Endothelial cell of umbilical vein (primary cell): Measurements from ENCODE around the gene ZBTB7C. TPM values are rescaled to one million over a fixed set of nuclear protein-coding genes. Genes with fewer than 3 reads are reported as not detected.

Experiments used
- BruUV-seq: library from RNA; stranded (reverse); fragments of 400-500 nt; replicated peaks from 2 replicates; lab custom pipeline; 2021; lab: Mats Ljungman, UMichigan
- CTCF ChIA-PET: fragments of 300-600, 350-600 bp; sonication (Branson Sonifier 250); formaldehyde crosslinking; loops from one replicate; lab custom pipeline; 2021; ENCODE audit warnings: antibody characterized with exemption, inconsistent platforms; lab: Charles Lee
- POLR2A ChIA-PET: fragments of 300-600, 350-600 bp; sonication (Branson Sonifier 250); formaldehyde crosslinking; loops from one replicate; lab custom pipeline; 2021; ENCODE audit warnings: antibody characterized with exemption, inconsistent platforms; lab: Charles Lee
- DNase-seq: peaks from one replicate; pipeline ENCODE4 v3.0.0-alpha.2; 2011; ENCODE audit warnings: low read depth, low spot score
- FAIRE-seq: peaks from 2 replicates; lab custom pipeline; 2011; peaks lifted over from hg19 to GRCh38; lab: Jason Lieb, UNC
- H2AFZ ChIP-seq: 2 replicates; pipeline ENCODE4 v1.6.0; 2012; ENCODE audit warnings: low read depth, low read length, control low read depth, inconsistent platforms
- H3K27ac ChIP-seq: 2 replicates; pipeline ENCODE4 v1.5.1; 2011; ENCODE audit warnings: low read depth, mild to moderate bottlenecking, control low read depth, low read length, moderate library complexity; ENCODE audit not compliant: insufficient read depth
- H3K27me3 ChIP-seq, 2 experiments: 2 replicates each; pipeline versions ENCODE4 v1.6.0 to v1.6.1; 2011; ENCODE audit warnings: low read length in 2 of 2, mixed read lengths in 1 of 2; ENCODE audit not compliant: control insufficient read depth in 2 of 2, insufficient read depth in 2 of 2
- H3K36me3 ChIP-seq, 2 experiments: 2 replicates in 1 of 2; 3 replicates in 1 of 2; pipeline ENCODE4 v1.5.1; 2011; ENCODE audit warnings: low read length in 2 of 2, mild to moderate bottlenecking in 1 of 2, moderate library complexity in 1 of 2; ENCODE audit not compliant: control insufficient read depth in 2 of 2, insufficient read depth in 2 of 2; ENCODE audit errors: extremely low read depth in 1 of 2
- H3K4me1 ChIP-seq: 3 replicates; pipeline ENCODE4 v1.5.1; 2011; ENCODE audit warnings: mild to moderate bottlenecking, low read length; ENCODE audit not compliant: control insufficient read depth, insufficient read depth; ENCODE audit errors: extremely low read depth
- H3K4me2 ChIP-seq: 2 replicates; pipeline ENCODE4 v1.6.1; 2011; ENCODE audit warnings: low read length, control low read depth, mixed read lengths; ENCODE audit not compliant: insufficient read depth
- H3K4me3 ChIP-seq, 3 experiments: fragments of 200-600 bp in 1 of 3; sonication (generic), shearing (Covaris generic) in 1 of 3; replicated peaks in 1 of 3; 2 replicates each; pipeline ENCODE4 v1.5.1; 2011 to 2016; ENCODE audit warnings: control low read depth in 3 of 3, low read length in 3 of 3, mild to moderate bottlenecking in 2 of 3, inconsistent platforms in 1 of 3, low read depth in 1 of 3, moderate library complexity in 1 of 3; ENCODE audit not compliant: insufficient read depth in 1 of 3
- H3K79me2 ChIP-seq: 2 replicates; pipeline ENCODE4 v1.6.0; 2012; ENCODE audit warnings: low read length, inconsistent platforms; ENCODE audit not compliant: control insufficient read depth, insufficient read depth
- H3K9ac ChIP-seq: replicated peaks from 2 replicates; pipeline ENCODE3; 2011; ENCODE audit warnings: low read length, control low read depth; ENCODE audit not compliant: insufficient read depth; ENCODE audit errors: extremely low read depth
- H3K9me1 ChIP-seq: replicated peaks from 3 replicates; pipeline ENCODE4 v1.6.0; 2011; ENCODE audit warnings: mild to moderate bottlenecking, low read length; ENCODE audit not compliant: control insufficient read depth, insufficient read depth; ENCODE audit errors: extremely low read depth
- H3K9me3 ChIP-seq: replicated peaks from 2 replicates; pipeline ENCODE4 v1.5.1; 2012; ENCODE audit warnings: low read length, inconsistent platforms; ENCODE audit not compliant: control insufficient read depth, insufficient read depth
- H4K20me1 ChIP-seq: replicated peaks from 2 replicates; pipeline ENCODE3; 2011; ENCODE audit warnings: mild to moderate bottlenecking, low read length; ENCODE audit not compliant: control insufficient read depth, insufficient read depth; ENCODE audit errors: extremely low read depth
- EZH2 ChIP-seq: IDR thresholded peaks from 2 replicates; pipeline ENCODE4 v1.6.1; 2012; ENCODE audit warnings: borderline replicate concordance, low read depth, mild to moderate bottlenecking, moderate library complexity, low read length, inconsistent platforms; ENCODE audit not compliant: severe bottlenecking
- FOS ChIP-seq: IDR thresholded peaks from 2 replicates; pipeline ENCODE4 v1.6.1; 2011; ENCODE audit warnings: mild to moderate bottlenecking, low read length, moderate library complexity, borderline replicate concordance; ENCODE audit not compliant: insufficient read depth
- GATA2 ChIP-seq: IDR thresholded peaks from 2 replicates; pipeline ENCODE4 v1.7.0; 2011; ENCODE audit warnings: low read depth, mild to moderate bottlenecking, moderate library complexity, mixed read lengths, low read length; ENCODE audit not compliant: insufficient read length, insufficient read depth
- JUN ChIP-seq: IDR thresholded peaks from 2 replicates; pipeline ENCODE4 v1.6.1; 2011; ENCODE audit warnings: borderline replicate concordance, low read depth; ENCODE audit not compliant: insufficient read length, insufficient read depth
- MYC ChIP-seq: IDR thresholded peaks from one replicate; pipeline ENCODE4 v1.6.1; 2011; ENCODE audit warnings: mild to moderate bottlenecking, low read depth, low read length
- POLR2A ChIP-seq: IDR thresholded peaks from 2 replicates; pipeline ENCODE4 v1.6.1; 2012; ENCODE audit warnings: low read depth, mild to moderate bottlenecking, control low read depth, low read length
- POLR2AphosphoS5 ChIP-seq: IDR thresholded peaks from 2 replicates; pipeline ENCODE4 v1.6.1; 2012; ENCODE audit warnings: low read depth, mild to moderate bottlenecking, control low read depth, low read length, moderate library complexity; ENCODE audit not compliant: insufficient read depth
- dilution Hi-C: fragments of 300-500 bp; cut with MboI; formaldehyde crosslinking; loops from one replicate; pipeline ENCODE4 v1.15.0; 2019; ENCODE audit warnings: low sequenced_read_pairs; ENCODE audit not compliant: extremely low pct_ligation_motif_present
- intact Hi-C: fragments of 100-400 bp; cut with micrococcal nuclease; formaldehyde crosslinking; loops from one replicate; pipeline ENCODE4 v1.10.0; 2022
- polyA plus RNA-seq, 4 experiments: library from polyadenylated mRNA; depleted of rRNA in 3 of 4; stranded (reverse) in 3 of 4; unstranded in 1 of 4; fragments of >200 nt; gene quantifications; 2 replicates each; pipeline versions ENCODE4 v1.2.1 to v1.2.3, GENCODE V29; 2011 to 2012; ENCODE audit warnings: missing spikeins in 1 of 4
- total RNA-seq: library from RNA; stranded (reverse); gene quantifications from 2 replicates; pipeline ENCODE4 v1.2.3, GENCODE V29; 2021
- TF ChIP-seq, protein P1 (sequence below), 2 donors: IDR thresholded peaks; 1 replicate in 1 of 2; 2 replicates in 1 of 2; pipeline ENCODE4 v1.5.1; 2011; ENCODE audit warnings: low read length in 2 of 2, mild to moderate bottlenecking in 2 of 2, moderate library complexity in 2 of 2, control low read depth in 1 of 2, inconsistent platforms in 1 of 2, low read depth in 1 of 2; ENCODE audit not compliant: insufficient read depth in 1 of 2; ENCODE audit errors: extremely low read depth in 1 of 2
- TF ChIP-seq, protein P2 (sequence below): IDR thresholded peaks from 2 replicates; pipeline ENCODE4 v1.6.1; 2011; ENCODE audit not compliant: insufficient read depth, insufficient read length

ZBTB7C gene
- total and polyA plus RNA-seq, 2 donors (not counting 3 experiments of a cell fraction or from before 2014, with no cell fraction given) = not detected

DNA sequence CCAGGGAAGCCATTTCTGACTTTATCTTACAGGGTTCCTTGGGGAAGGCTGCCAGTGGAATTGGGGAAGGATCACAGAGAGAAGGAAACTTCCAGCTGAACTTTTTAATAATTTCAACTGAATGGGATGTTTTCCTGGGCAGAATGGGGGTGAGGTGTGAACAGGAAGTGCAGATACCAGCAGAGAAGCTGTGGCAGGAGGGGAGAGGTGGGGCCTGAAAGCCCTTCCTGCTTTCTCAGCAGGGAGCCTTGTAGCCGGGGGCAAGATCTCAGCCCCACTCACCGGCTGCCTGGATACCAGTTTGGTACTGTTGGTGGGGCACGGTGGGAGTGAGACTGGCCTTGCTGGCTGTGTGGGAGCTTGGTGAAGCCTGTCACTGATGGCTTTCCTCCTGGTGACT is 170.5 kb downstream of the ZBTB7C start:
- BruUV-seq = no TSS peak
- Histone ChIP-seq H3K4me3 (no peak overlapping the region), H3K36me3 (no peaks in the 10 kb centered on the region), H3K79me2 (no peaks in the 10 kb centered on the region), H3K9me3 (no peaks in the 10 kb centered on the region), H3K27me3 (peaks cover 0 to 5% of the 10 kb centered on the region in 2 experiments), H3K27ac (no peak overlapping the region), H3K4me1 (no peaks in the 10 kb centered on the region), H3K4me2 (no peak overlapping the region), H3K9me1 (no peaks in the 10 kb centered on the region), H4K20me1 (no peaks in the 10 kb centered on the region), H3K9ac (no peak overlapping the region), H2AFZ (no peak overlapping the region)
- dilution Hi-C loops = no loop called here
- ChIA-PET CTCF (interaction anchor here (1.0 to 1.3 kb wide), 3 partner anchors 8 to 466 kb away, joined by 3 read pairs; no protein-coding TSS in a partner anchor), POLR2A (no interaction called here)
- intact Hi-C loops = no loop called here
- FAIRE-seq = no peak
- TF ChIP-seq EZH2 (no peak), GATA2 (no peak), POLR2A (no peak), JUN (no peak), MYC (no peak)
- TF ChIP-seq, protein P1, sequence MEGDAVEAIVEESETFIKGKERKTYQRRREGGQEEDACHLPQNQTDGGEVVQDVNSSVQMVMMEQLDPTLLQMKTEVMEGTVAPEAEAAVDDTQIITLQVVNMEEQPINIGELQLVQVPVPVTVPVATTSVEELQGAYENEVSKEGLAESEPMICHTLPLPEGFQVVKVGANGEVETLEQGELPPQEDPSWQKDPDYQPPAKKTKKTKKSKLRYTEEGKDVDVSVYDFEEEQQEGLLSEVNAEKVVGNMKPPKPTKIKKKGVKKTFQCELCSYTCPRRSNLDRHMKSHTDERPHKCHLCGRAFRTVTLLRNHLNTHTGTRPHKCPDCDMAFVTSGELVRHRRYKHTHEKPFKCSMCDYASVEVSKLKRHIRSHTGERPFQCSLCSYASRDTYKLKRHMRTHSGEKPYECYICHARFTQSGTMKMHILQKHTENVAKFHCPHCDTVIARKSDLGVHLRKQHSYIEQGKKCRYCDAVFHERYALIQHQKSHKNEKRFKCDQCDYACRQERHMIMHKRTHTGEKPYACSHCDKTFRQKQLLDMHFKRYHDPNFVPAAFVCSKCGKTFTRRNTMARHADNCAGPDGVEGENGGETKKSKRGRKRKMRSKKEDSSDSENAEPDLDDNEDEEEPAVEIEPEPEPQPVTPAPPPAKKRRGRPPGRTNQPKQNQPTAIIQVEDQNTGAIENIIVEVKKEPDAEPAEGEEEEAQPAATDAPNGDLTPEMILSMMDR (IDR thresholded peaks at IDR 0.05; ENCODE audit: extremely low read depth in 1 of 2, insufficient read depth in 1 of 2, low read depth in 1 of 2, low read length in 2 of 2) = no peak
- no peak for DNase-seq

DNA sequence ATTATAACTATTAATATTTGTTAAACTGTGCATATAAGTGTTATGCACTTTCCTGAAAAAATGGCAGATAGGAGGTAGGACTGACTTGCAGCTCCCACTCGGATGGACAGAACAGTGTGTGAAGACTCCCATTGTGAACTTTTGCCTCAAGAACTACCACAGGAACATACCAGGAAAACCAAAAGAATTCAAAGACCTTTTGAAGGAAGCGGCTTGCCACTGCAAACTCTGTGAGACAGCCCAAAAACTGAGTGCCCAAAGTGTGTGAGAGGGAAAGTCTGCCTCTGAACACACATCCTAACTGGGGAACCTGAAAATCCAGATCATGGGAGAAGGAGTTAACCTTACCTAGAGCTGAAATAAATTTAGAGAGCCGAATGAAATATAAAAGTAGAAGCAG is 171.0 kb downstream of the ZBTB7C start:
- H3K27me3 ChIP-seq = peaks cover 0 to 5% of the 10 kb centered on the region in 2 experiments
- DNase-seq (no peak), FAIRE-seq (no peak)
- no peaks in the 10 kb centered on the region for H3K36me3 ChIP-seq
- intact Hi-C loops (no loop called here), dilution Hi-C loops (no loop called here)
- no peaks in the 10 kb centered on the region for H3K9me3 ChIP-seq
- no peaks in the 10 kb centered on the region for H4K20me1 ChIP-seq
- H3K79me2 ChIP-seq = no peaks in the 10 kb centered on the region
- TF ChIP-seq GATA2 (no peak), FOS (no peak), POLR2A (no peak), MYC (no peak), EZH2 (no peak), JUN (no peak), POLR2AphosphoS5 (no peak)
- TF ChIP-seq, protein P2, sequence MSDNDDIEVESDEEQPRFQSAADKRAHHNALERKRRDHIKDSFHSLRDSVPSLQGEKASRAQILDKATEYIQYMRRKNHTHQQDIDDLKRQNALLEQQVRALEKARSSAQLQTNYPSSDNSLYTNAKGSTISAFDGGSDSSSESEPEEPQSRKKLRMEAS = no peak
- TF ChIP-seq, protein P1 (IDR thresholded peaks at IDR 0.05; ENCODE audit: extremely low read depth in 1 of 2, insufficient read depth in 1 of 2, low read depth in 1 of 2, low read length in 2 of 2) = no peak
- ChIA-PET POLR2A (no interaction called here), CTCF (interaction anchor here (1.2 to 1.3 kb wide), 2 partner anchors 8 to 207 kb away, joined by 3 read pairs; no protein-coding TSS in a partner anchor)
- no peak overlapping the region for H2AFZ ChIP-seq
- H3K4me1 ChIP-seq = no peaks in the 10 kb centered on the region
- H3K4me2 ChIP-seq = no peak overlapping the region
- no peaks in the 10 kb centered on the region for H3K9me1 ChIP-seq
- no TSS peak for BruUV-seq
- no peak overlapping the region for H3K4me3 ChIP-seq
- no peak overlapping the region for H3K27ac ChIP-seq
- no peak overlapping the region for H3K9ac ChIP-seq
